ENCODE results near the gene DDX54. TPM values are rescaled to one million over a fixed set of nuclear protein-coding genes. Genes with fewer than 3 reads are reported as not detected.

DDX54 gene
- total RNA-seq, 2 experiments from 2014 or later, result 70.1 to 74.2 TPM

DNA sequence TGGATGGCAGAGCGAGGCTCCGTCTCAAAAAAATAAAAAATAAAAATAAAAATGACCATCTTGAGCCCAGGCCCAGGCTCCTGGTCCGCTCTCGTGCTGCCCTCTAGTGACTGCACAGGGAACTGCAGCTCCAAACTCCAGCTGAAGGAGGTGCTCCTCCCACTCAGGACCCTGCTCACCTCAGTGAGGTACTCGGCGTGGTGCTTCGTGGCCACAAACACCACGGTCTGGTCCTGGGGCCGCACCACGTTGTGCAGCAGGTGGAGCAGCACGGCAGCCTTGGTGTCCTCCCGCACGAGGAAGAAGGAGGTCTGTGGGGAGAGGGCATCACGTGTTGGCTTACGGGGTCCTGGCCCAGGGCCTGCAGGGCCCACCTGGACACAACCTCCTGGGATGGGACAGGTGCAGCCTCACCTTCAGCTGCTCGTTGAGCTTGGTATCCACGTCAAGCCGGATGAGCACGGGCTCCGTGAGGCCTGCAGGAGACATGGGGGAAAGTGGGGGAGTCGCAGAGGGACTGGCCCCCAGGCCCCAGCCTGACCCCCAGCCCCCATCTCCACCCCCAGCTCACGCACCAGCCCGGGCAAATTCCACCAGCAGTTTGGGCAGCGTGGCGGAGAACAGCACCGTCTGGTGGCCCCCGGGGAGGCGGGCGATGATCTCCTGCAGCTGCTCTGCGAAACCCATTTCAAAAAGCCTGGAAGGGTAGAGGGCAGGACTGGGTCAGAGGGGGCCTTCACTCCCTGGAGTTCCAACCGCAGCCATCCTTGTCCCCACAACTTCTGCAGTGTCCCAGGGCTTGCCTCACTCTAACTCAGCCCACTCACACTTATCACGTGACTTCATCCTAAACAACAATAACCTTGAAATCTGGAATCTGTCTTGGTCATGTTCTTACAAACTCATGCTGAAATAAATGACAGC lies 10.6 kb downstream of the DDX54 start:
- Mint-ChIP-seq H3K4me1 (no peaks in the 10 kb centered on the region), H3K4me3 (no peak overlapping the region), H3K27me3 (no peaks in the 10 kb centered on the region), H3K36me3 (peaks cover 39% of the 10 kb centered on the region), H3K27ac (no peak overlapping the region), H3K9me3 (no peaks in the 10 kb centered on the region)
- DNase-seq, result peak; percentile 82
- ATAC-seq (ENCODE audit: low read depth), result peak; percentile 74
- POLR2A ChIA-PET, result interaction anchor here (0.6 kb wide), 1 partner anchor 146 kb away, joined by 3 read pairs; no protein-coding TSS in a partner anchor

DNA sequence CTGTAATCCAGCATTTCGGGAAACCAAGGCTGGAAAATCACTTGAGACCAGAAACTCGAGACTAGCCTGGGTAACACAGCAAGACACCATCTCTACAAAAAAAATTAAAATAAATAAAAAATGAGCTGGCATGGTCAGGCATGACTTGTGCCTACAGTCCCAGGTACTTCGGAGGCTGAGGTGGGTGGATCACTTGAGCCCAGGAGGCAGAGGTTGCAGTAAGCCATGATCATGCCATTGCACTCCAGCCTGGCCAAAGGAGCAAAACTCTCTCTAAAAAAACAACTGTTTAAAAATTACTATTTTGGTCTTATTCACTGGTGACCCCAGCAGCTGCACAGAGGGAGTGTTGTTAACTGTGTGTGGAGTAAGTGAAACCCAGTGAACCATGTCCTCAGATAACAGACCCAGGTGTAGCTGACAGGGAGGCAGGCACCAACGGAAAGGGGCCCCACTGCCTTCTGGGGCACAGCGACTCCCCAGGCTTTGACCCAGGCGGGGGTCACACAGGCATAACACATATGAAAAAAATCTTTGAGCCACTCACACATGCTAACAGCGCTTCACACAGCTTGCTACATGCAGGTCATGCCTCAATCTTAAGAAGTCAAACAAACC lies 12.1 kb downstream of the DDX54 start:
- Mint-ChIP-seq H3K9me3 (no peaks in the 10 kb centered on the region), H3K4me3 (no peak overlapping the region)
- POLR2A ChIA-PET, result no interaction called here

GRCh38 chr12:113172185-113172584 lies 13.1 kb downstream of the DDX54 start:
- Mint-ChIP-seq H3K27me3 (no peaks in the 10 kb centered on the region), H3K4me3 (no peak overlapping the region), H3K36me3 (peaks cover 27% of the 10 kb centered on the region), H3K9me3 (no peaks in the 10 kb centered on the region), H3K4me1 (no peaks in the 10 kb centered on the region), H3K27ac (peak overlapping the region; percentile 18)
- POLR2A ChIA-PET, result interaction anchor here (1.1 kb wide), 1 partner anchor 194 kb away, joined by 3 read pairs; the partner anchor contains the start of gene OAS2
- DNase-seq, result no peak
- ATAC-seq (ENCODE audit: low read depth), result no peak

More for the DNA sequence above, 12.1 kb downstream of the DDX54 start:
- H3K27ac Mint-ChIP-seq, result no peak overlapping the region
- H3K27me3 Mint-ChIP-seq, result no peaks in the 10 kb centered on the region
- peaks cover 37% of the 10 kb centered on the region for H3K36me3 Mint-ChIP-seq
- ATAC-seq (ENCODE audit: low read depth) (no peak), DNase-seq (no peak)
- H3K4me1 Mint-ChIP-seq, result no peaks in the 10 kb centered on the region

DNA sequence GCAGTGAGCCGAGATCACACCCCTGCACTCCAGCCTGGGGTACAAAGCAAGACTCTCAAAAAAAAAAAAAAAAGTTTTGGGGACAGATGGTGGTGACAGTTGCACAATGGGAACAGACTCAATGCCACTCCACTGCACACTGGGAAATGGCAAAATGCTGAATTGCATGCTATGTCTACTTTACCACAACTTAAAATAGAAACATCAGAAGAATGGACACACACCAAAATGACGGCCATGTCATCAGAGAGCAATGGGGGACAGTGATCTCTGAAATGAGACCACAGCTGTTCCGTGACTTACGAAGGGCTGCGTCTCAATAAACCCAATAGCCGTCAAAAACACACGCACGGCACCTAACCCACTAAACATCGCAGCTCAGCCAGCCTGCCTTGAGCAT lies 13.7 kb downstream of the DDX54 start:
- Mint-ChIP-seq H3K36me3 (peaks cover 20% of the 10 kb centered on the region), H3K27ac (no peak overlapping the region), H3K27me3 (no peaks in the 10 kb centered on the region), H3K4me1 (no peaks in the 10 kb centered on the region), H3K9me3 (no peaks in the 10 kb centered on the region), H3K4me3 (no peak overlapping the region)
- DNase-seq, result no peak
- POLR2A ChIA-PET, result interaction anchor here (1.1 kb wide), 1 partner anchor 193 kb away, joined by 3 read pairs; the partner anchor contains the start of gene OAS2
- no peak for ATAC-seq (ENCODE audit: low read depth)

- peaks cover 20% of the 10 kb centered on the region for H3K36me3 Mint-ChIP-seq
- H3K9me3 Mint-ChIP-seq, result no peaks in the 10 kb centered on the region
- no peaks in the 10 kb centered on the region for H3K27me3 Mint-ChIP-seq
- POLR2A ChIA-PET, result no interaction called here
- ATAC-seq (ENCODE audit: low read depth), result no peak
- H3K4me3 Mint-ChIP-seq, result no peak overlapping the region
- H3K4me1 Mint-ChIP-seq, result no peaks in the 10 kb centered on the region
- no peak overlapping the region for H3K27ac Mint-ChIP-seq
- no peak for DNase-seq
Measured at GRCh38 chr12:113170926-113171325, 14.4 kb downstream of the DDX54 start.

GRCh38 chr12:113170457-113170856 lies 14.8 kb downstream of the DDX54 start:
- Mint-ChIP-seq H3K27me3 (no peaks in the 10 kb centered on the region), H3K4me3 (no peak overlapping the region), H3K27ac (no peak overlapping the region), H3K4me1 (no peaks in the 10 kb centered on the region), H3K9me3 (no peaks in the 10 kb centered on the region), H3K36me3 (peaks cover 20% of the 10 kb centered on the region)
- POLR2A ChIA-PET, result no interaction called here
- ATAC-seq (ENCODE audit: low read depth) (no peak), DNase-seq (no peak)

GRCh38 chr12:113169697-113170096 lies 15.6 kb downstream of the DDX54 start:
- no peak overlapping the region for H3K4me3 Mint-ChIP-seq
- POLR2A ChIA-PET, result no interaction called here
- no peaks in the 10 kb centered on the region for H3K27me3 Mint-ChIP-seq
- no peaks in the 10 kb centered on the region for H3K4me1 Mint-ChIP-seq
- no peak overlapping the region for H3K27ac Mint-ChIP-seq
- DNase-seq, result no peak
- peaks cover 17% of the 10 kb centered on the region for H3K36me3 Mint-ChIP-seq
- H3K9me3 Mint-ChIP-seq, result no peaks in the 10 kb centered on the region
- no peak for ATAC-seq (ENCODE audit: low read depth)

- H3K27ac Mint-ChIP-seq, result no peak overlapping the region
- peaks cover 22% of the 10 kb centered on the region for H3K36me3 Mint-ChIP-seq
- no peaks in the 10 kb centered on the region for H3K27me3 Mint-ChIP-seq
- DNase-seq (no peak), ATAC-seq (ENCODE audit: low read depth) (no peak)
- H3K4me1 Mint-ChIP-seq, result no peaks in the 10 kb centered on the region
- POLR2A ChIA-PET, result no interaction called here
- no peaks in the 10 kb centered on the region for H3K9me3 Mint-ChIP-seq
- no peak overlapping the region for H3K4me3 Mint-ChIP-seq
Measured at GRCh38 chr12:113167868-113168267, 17.4 kb downstream of the DDX54 start.

DNA sequence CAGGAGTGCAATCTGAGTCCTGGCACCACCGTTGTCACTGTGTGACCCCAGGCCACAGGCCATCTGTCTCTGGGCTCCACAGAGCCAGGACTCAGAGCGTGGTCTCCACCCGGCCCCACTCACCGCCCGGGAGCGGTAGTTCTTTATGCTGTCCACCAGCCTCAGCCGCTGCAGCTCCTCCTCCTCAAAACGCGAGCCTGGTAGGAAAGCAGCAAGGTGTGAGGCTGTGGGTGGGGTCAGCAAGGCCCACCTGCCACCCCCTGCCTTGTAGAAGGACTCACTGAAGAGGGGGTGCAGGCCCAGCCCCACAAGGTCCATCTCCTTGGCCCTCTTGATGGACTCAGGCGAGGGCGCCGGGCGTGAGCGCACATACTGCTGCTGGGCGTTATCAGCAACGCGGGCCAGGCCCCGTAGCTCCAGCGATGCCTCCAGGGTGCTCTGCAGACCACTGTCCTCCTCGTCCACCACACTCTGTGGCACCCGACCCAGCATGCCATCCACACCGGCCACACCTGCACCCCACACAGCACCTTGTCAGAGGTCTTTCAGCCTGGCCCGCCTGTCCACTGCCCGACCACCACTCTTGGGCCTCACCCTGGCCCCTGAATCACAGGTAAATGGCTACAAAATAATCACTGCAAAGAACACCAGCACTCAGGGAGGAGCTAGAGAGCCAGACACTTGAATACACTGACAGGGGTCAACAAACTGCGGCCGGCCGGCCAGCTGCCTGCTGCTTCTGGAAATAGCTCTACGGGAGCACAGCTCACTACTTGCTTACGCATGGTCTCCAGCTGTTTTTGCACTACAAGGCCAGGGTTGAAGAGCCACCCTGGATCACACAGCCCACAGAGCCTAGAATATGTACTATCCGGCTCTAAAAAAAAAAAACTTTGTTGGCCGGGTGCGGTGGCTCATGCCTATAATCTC lies 19.5 kb downstream of the DDX54 start:
- no peaks in the 10 kb centered on the region for H3K9me3 Mint-ChIP-seq
- no peak overlapping the region for H3K4me3 Mint-ChIP-seq
- peaks cover 15% of the 10 kb centered on the region for H3K36me3 Mint-ChIP-seq
- H3K4me1 Mint-ChIP-seq, result peaks cover under 1% of the 10 kb centered on the region
- POLR2A ChIA-PET, result no interaction called here
- no peak for ATAC-seq (ENCODE audit: low read depth)
- no peak overlapping the region for H3K27ac Mint-ChIP-seq
- H3K27me3 Mint-ChIP-seq, result no peaks in the 10 kb centered on the region
- DNase-seq, result no peak

DNA sequence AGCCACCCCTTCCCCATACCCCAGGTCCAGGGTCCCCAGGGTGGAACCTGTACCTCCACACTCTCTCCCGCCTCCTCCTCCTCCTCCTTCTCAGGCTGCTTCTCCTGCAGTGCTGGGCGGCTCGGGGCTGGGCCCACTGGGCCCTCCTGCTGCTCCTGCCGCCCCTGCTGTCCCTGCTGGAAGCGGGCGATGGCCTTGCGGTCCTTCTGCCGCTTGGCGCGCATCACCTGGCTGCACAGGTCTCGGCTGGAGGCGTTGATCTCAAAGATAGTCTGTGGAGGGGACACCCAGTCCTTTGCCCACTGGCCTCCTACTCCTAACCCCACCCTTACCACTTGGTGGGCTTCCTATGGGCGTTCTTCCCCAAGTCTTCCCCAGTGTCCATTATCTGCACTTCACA lies 21.3 kb downstream of the DDX54 start:
- Mint-ChIP-seq H3K27me3 (no peaks in the 10 kb centered on the region), H3K4me1 (peaks cover 4% of the 10 kb centered on the region), H3K4me3 (no peak overlapping the region), H3K27ac (no peak overlapping the region), H3K36me3 (peaks cover 12% of the 10 kb centered on the region), H3K9me3 (no peaks in the 10 kb centered on the region)
- DNase-seq, result no peak
- ATAC-seq (ENCODE audit: low read depth), result no peak
- POLR2A ChIA-PET, result no interaction called here

GRCh38 chr12:113163030-113163360 lies 22.3 kb downstream of the DDX54 start:
- H3K27me3 Mint-ChIP-seq, result no peaks in the 10 kb centered on the region
- peaks cover 10% of the 10 kb centered on the region for H3K36me3 Mint-ChIP-seq
- peaks cover 4% of the 10 kb centered on the region for H3K4me1 Mint-ChIP-seq
- H3K4me3 Mint-ChIP-seq, result no peak overlapping the region
- no peaks in the 10 kb centered on the region for H3K9me3 Mint-ChIP-seq
- H3K27ac Mint-ChIP-seq, result no peak overlapping the region
- ATAC-seq (ENCODE audit: low read depth), result no peak
- DNase-seq, result no peak
- POLR2A ChIA-PET, result no interaction called here

- no peak overlapping the region for H3K4me3 Mint-ChIP-seq
- peaks cover 4% of the 10 kb centered on the region for H3K4me1 Mint-ChIP-seq
- ATAC-seq (ENCODE audit: low read depth) (no peak), DNase-seq (no peak)
- H3K9me3 Mint-ChIP-seq, result no peaks in the 10 kb centered on the region
- no peaks in the 10 kb centered on the region for H3K27me3 Mint-ChIP-seq
- H3K36me3 Mint-ChIP-seq, result peaks cover 10% of the 10 kb centered on the region
- no peak overlapping the region for H3K27ac Mint-ChIP-seq
- POLR2A ChIA-PET, result no interaction called here
Measured at GRCh38 chr12:113162102-113163029, 22.9 kb downstream of the DDX54 start.
